Testis (tissue), 2 donors: ENCODE data around the gene NEDD9.

Experiments
- POLR2A ChIP-seq: fragments of 450-650 bp; IDR thresholded peaks from one replicate; pipeline ENCODE4 v1.6.1; 2017; ENCODE audit warnings: antibody characterized with exemption, mild to moderate bottlenecking, moderate library complexity
- TF ChIP-seq, protein P1 (sequence below), 3 experiments: fragments of 450-650 bp in 2 of 3; fragments of 200-600 bp in 1 of 3; sonication (generic) in 1 of 3; IDR thresholded peaks; one replicate each; pipeline ENCODE4 v1.5.1; 2016 to 2019; ENCODE audit warnings: antibody characterized with exemption in 3 of 3, mild to moderate bottlenecking in 2 of 3, moderate library complexity in 1 of 3

DNA sequence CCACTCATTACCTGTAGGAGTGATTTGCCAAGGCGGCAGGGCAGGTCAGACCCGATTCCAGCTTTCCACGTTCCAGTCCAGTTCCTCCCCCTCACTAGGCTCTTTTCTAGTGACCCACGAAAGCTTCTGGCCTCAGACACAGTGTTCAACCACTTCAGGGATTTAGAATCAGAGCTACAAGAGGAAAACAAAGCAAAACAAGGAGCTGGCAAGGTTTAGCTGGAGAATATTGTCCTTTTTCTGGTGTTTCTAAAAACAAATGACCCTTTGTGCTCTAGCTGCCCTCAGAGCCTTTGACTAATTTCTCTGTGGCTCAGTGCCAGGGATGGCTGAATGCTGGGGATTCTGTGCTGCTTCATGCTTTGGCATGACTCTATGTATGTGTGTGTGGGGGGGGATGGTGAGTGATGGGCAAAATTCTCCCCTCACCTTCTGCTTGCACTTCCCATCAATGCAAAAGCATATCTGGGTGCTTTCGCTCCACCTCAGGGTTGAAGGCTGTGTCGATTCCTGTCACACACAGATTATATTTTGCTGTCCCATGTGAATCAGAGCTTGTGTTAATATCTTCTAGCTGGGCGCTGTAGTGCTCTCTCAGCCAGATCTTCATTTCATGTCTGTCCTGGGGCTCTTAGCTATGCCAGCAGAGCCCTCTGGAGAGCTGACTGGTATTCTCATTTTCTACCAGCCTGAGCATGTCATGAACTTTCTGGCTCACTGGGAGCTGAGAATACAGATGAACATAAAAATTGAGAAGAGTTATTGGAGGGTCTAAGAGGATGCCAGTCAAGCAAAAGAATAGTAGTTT, 19.3 kb upstream of the NEDD9 start:
- TF ChIP-seq, protein P1, sequence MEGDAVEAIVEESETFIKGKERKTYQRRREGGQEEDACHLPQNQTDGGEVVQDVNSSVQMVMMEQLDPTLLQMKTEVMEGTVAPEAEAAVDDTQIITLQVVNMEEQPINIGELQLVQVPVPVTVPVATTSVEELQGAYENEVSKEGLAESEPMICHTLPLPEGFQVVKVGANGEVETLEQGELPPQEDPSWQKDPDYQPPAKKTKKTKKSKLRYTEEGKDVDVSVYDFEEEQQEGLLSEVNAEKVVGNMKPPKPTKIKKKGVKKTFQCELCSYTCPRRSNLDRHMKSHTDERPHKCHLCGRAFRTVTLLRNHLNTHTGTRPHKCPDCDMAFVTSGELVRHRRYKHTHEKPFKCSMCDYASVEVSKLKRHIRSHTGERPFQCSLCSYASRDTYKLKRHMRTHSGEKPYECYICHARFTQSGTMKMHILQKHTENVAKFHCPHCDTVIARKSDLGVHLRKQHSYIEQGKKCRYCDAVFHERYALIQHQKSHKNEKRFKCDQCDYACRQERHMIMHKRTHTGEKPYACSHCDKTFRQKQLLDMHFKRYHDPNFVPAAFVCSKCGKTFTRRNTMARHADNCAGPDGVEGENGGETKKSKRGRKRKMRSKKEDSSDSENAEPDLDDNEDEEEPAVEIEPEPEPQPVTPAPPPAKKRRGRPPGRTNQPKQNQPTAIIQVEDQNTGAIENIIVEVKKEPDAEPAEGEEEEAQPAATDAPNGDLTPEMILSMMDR (IDR thresholded peaks at IDR 0.05), result no peak
- TF ChIP-seq POLR2A, result no peak
